Activated naive CD4-positive, alpha-beta T cell (primary cell): ENCODE data around the gene ERC2.

ENCODE experiments used
- DNase-seq, 4 experiments: peaks; one replicate each; lab custom pipeline; 2025; lab: John Stamatoyannopoulos, UW

Gene ERC2

GRCh38 chr3:55678546-55679216, 789.6 kb downstream of the ERC2 start:
- no peak for DNase-seq

DNA sequence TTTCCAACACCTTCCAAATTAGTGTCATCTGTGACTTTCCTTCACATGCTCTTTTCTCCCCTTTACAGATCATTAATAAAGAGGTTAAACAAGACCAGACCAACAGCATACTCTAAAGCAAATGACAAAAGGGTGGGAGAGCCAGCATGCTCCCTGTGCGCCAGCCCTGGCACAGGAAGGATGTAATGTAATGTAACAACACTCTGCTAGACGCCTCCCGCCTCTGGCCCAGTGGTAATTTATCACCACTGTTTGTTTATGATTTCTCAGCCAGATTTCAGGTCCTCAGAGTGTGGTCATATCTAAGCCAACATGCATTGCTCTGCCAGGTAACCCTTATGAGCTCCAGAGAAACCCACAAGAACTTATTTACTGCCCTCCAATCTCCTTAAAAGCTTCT, 791.6 kb downstream of the ERC2 start:
- no peak for DNase-seq

DNA sequence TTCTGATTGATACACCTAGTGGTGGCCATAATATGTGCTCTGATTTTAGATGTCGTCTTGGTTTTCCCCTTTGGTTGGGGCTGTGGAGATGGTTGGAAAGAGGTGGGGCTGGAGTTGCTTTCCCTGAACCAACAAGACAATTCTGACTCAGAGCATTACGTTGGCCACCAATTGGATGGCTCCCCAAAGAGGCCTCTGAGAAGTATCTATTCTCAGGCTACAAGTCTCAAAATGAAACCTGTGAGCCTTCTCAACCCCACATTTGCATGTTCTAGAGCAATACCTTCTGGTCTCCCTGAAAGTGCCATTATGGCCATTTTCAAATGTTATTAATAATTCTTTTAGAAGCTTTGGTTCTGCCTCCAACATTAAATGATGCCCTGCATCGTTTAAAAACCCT, 792.8 kb downstream of the ERC2 start:
- DNase-seq, result no peak

DNA sequence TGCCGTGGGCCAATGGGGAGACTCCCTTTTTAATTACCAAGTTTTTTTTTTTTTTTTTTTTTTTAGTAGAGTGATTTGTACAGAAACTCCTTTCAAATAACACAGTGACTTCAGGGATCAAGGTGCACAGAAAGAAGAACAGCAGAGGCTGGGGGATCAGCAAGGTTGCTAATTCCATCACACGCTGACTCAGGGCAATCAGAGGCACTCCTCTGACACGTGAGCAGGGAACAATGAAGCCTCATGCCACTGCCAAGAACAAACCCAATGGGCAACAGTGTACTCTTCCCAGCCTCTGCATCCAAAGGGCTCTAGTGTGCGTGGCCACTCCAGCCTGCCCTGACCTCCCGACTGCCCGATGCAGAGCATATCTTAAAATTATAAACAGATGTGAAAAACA, 794.5 kb downstream of the ERC2 start:
- DNase-seq, result no peak

GRCh38 chr3:55669133-55669532, 799.1 kb downstream of the ERC2 start:
- DNase-seq, result no peak

DNA sequence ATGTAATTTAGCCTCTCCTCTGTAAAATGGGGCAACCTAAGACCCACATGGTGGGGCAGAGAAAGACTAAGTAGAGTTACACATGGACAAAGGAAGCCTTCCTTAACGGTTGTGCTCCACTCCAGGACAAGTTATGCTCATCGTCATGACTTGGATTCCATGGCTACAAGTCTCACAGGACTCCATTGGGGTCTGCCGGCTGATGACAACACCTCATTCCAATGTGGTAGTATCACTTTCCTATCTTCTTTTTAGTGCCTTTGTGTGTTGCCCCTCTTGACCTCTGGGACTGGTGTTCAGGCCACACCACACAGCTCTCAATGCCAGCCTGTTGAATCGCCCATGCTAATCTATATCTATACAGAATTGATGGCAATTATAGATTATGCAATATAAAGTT, 799.9 kb downstream of the ERC2 start:
- no peak for DNase-seq

DNA sequence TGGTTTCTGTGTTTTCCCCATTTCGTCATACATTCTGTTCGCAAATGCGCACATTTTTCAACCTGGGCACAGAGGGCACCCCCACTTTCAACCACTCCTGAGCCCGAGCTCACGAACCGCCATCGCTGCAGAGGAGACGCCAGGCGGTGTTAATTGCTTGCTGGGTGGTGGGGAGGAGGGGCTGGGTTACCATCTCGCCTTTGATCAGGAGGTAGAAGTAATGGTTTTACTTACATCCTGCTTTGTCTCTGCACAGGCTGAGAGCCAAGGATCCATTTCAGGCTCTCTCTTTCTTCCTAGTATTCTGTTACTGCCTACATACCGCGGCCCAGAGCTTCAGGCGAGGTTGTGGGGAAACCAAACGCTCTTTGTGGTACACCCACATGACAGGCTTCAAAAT, 803.9 kb downstream of the ERC2 start:
- DNase-seq, result no peak

- no peak for DNase-seq
Observed at GRCh38 chr3:55662683-55663082, 805.6 kb downstream of the ERC2 start.

- DNase-seq, result no peak
Observed at GRCh38 chr3:55661571-55661970, 806.7 kb downstream of the ERC2 start.

DNA sequence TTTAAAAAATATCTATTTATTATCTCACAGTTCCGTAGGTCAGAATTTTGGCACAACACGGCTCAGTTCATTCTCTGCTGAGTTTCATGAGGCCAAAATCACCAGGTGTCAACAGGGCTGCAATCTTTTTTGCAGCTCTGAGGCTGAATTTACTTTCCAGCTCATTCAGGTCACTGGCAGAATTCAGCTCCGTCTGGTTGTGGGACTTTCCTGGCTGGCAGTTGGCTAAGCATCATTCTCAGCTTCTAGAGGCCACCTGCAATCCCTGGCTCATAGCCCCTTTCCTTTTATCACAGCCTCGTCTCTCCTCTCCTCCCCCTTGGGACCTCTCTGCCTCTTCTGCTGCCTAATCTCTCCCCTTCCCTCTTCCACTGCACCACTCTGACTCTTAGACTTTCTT, 807.1 kb downstream of the ERC2 start:
- no peak for DNase-seq

DNA sequence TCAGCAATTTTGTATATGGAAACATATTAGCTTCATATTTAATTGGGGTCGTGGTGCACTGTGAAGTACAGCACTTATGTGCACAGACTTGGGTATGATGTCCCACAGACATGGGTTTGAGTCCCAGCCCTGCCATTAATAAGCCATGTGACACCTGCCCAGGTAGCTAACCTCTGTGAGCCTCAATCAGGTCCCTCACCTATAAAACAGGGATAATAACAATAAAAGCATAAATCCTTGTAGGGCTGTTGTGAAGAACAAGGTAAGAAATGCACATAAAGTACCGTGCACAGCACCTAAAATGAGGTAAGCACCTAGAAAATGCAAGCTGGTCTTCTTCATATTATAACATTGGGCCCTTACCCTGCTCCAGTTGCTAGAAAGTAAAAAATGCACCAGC, 807.6 kb downstream of the ERC2 start:
- DNase-seq, result no peak

DNA sequence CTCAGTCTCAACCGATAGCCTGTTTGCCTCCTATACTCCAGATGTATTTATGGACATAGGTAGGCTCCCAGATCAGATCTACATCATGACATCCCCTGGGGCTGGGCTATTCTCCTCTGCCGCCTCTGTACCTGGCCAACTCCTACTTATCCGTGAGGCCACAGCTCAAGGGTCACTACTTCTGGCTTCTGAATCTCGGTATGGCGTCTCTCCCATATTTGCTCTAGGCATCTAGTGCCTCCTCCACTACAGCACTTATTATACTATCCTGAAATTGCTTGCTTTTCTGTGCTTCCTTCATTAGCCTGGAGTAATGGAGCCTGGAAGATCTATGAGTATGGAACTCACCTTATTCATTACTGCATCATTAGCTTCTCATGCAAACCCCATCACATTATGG, 808.6 kb downstream of the ERC2 start:
- no peak for DNase-seq

- DNase-seq, result no peak
Observed at GRCh38 chr3:55658690-55659562, 809.3 kb downstream of the ERC2 start.

- DNase-seq, result no peak
Observed at GRCh38 chr3:55658270-55658669, 810.0 kb downstream of the ERC2 start.

GRCh38 chr3:55655544-55655943, 812.7 kb downstream of the ERC2 start:
- DNase-seq, result no peak

DNA sequence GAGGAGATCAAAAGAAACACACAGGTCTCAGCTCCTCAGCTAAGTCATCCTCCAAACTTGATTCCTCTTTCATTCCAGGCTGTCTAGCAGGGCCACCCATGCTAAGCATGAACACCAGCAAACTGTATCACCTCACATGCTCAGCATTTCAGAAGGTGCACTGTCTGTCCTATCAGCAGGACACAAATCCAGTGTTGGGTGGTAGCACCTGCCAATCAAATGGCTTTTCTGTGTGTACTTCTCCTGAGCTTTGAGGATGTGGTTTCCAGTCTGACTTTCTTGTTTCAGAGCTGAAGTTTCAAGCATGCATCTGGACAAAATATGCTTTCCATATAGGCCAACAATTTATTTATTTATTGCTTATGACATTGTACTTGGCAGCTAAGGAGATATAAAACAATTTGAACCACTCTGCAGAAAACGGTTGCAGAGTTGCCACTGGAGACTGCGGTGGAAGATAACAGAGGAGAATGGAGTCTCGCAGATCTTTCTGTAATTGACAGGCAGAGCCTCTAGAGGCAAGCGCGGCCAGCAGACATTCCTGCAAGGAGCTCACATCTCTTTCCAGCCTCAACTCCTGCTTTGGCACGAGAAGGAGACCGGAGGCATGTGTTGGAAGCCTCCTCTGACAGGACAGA, 814.0 kb downstream of the ERC2 start:
- no peak for DNase-seq

DNA sequence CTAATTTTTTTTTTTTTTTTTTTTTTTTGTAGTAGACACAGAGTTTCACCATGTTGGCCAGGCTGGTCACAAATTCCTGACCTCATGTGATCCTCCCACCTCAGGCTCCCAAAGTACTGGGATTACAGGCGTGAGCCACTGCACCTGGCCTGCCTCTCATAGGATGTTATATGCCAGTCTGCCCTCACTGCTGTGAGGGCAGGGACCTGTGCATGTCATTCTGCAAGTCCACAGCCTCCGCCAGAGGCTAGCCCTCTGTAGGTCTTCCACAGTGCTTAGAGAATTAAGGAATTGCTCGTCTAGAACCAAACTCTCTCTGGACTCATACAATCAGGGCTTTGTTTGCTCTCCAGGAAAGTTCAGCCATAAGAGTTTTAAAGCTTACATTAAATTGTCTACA, 817.3 kb downstream of the ERC2 start:
- DNase-seq, result no peak

DNA sequence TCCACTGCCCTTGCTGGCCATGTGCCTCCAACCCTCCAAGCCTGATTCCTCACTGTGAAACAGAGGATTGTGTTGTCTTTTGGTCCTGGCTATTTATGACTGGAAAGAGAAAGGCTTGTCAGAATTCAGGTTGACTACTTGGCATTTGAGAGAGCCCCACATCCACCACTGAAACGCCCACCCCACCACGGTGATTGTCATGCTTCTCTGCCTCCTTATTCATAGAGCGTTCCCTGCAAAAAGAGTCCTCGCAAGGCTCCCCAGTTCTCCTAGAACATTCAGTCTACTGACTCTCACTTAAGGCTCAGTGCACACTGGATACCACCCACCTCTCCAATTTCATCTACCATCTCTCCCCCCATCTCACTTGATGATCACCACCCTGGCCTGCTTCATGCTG, 818.3 kb downstream of the ERC2 start:
- DNase-seq, result no peak

DNA sequence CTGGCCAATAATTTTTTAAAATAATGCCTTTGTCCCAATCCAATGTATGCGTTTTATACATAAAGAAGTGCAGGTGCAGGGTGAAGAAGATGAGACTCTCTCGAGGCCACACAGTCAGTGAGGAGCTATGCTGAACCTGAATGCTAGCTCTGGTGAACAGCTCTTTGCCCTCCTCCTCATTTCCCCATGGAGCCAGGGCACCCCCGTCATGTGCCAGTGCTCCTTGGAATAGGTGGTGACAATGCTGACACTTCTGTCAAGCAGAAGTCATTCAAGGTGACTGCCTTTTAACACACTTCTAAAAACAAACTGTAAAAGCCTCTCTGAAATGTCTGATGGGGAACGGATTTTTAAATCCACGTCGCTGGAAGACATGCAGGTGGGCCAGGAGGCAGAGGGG, 818.7 kb downstream of the ERC2 start:
- DNase-seq, result no peak

GRCh38 chr3:55648591-55649318, 819.5 kb downstream of the ERC2 start:
- no peak for DNase-seq

- DNase-seq, result no peak
Observed at GRCh38 chr3:55647670-55648069, 820.6 kb downstream of the ERC2 start.

GRCh38 chr3:55647063-55647462, 821.2 kb downstream of the ERC2 start:
- no peak for DNase-seq
